HepG2 (cell line): Measurements from ENCODE around the gene SORL1-AS1.

ENCODE experiments used
- CC2D1A ChIP-seq: sonication (generic); formaldehyde crosslinking; IDR thresholded peaks from 2 replicates; pipeline ENCODE4 v1.8.1; 2023; ENCODE audit warnings: mild to moderate bottlenecking, missing genetic modification reagents
- CCDC6 ChIP-seq: sonication (generic); formaldehyde crosslinking; IDR thresholded peaks from 2 replicates; pipeline ENCODE4 v1.8.1; 2022; ENCODE audit warnings: mild to moderate bottlenecking, missing genetic modification reagents, moderate library complexity
- CEBPG ChIP-seq: IDR thresholded peaks from 2 replicates; pipeline ENCODE4 v1.6.1; 2016
- GATAD2A ChIP-seq: IDR thresholded peaks from 2 replicates; pipeline ENCODE4 v1.6.1; 2016
- HDAC1 ChIP-seq: sonication (generic); formaldehyde crosslinking; IDR thresholded peaks from 2 replicates; pipeline ENCODE4 v1.5.1; 2020; ENCODE audit warnings: mild to moderate bottlenecking, missing genetic modification reagents
- HMGA1 ChIP-seq: sonication (generic); formaldehyde crosslinking; conservative IDR thresholded peaks from 2 replicates; pipeline ENCODE4 v1.4.0; 2020; ENCODE audit warnings: missing genetic modification reagents
- MTA3 ChIP-seq: sonication (generic); formaldehyde crosslinking; IDR thresholded peaks from 2 replicates; pipeline ENCODE4 v1.4.0; 2020; ENCODE audit warnings: missing genetic modification reagents
- MZF1 ChIP-seq: sonication (generic); formaldehyde crosslinking; IDR thresholded peaks from 2 replicates; pipeline ENCODE4 v1.8.1; 2023; ENCODE audit warnings: mild to moderate bottlenecking, missing genetic modification reagents, borderline replicate concordance
- NFKBIZ ChIP-seq: IDR thresholded peaks from 2 replicates; pipeline ENCODE4 v1.6.1; 2018; ENCODE audit warnings: missing genetic modification reagents, missing compliant biosample characterization
- RFX5 ChIP-seq: IDR thresholded peaks from 2 replicates; pipeline ENCODE4 v1.6.1; 2011; ENCODE audit warnings: low read depth, low read length, improper control_type of control experiment
- ZNF253 ChIP-seq: sonication (generic); formaldehyde crosslinking; IDR thresholded peaks from 2 replicates; pipeline ENCODE4 v1.8.0; 2022; ENCODE audit warnings: mild to moderate bottlenecking, missing genetic modification reagents, borderline replicate concordance
- ZNF282 ChIP-seq: fragments of 450-650 bp; IDR thresholded peaks from 2 replicates; pipeline ENCODE4 v1.6.1; 2018; ENCODE audit not compliant: partially characterized antibody
- ZNF660 ChIP-seq: sonication (generic); formaldehyde crosslinking; IDR thresholded peaks from 2 replicates; pipeline ENCODE4 v1.5.1; 2020; ENCODE audit warnings: mild to moderate bottlenecking, low read depth, missing genetic modification reagents, borderline replicate concordance
- ZSCAN22 ChIP-seq: sonication (generic); formaldehyde crosslinking; IDR thresholded peaks from 2 replicates; pipeline ENCODE4 v1.4.0; 2020; ENCODE audit warnings: mild to moderate bottlenecking, missing genetic modification reagents
- TF ChIP-seq, protein P1 (sequence below), 2 experiments: sonication (generic) in 1 of 2; formaldehyde crosslinking in 1 of 2; IDR thresholded peaks; 2 replicates each; pipeline versions ENCODE4 v1.4.0 to v1.6.1; 2018 to 2020; ENCODE audit warnings: missing genetic modification reagents in 2 of 2, borderline replicate concordance in 1 of 2, low read depth in 1 of 2, mild to moderate bottlenecking in 1 of 2, missing biosample characterization in 1 of 2
- TF ChIP-seq, protein P2 (sequence below): sonication (generic); formaldehyde crosslinking; conservative IDR thresholded peaks from 2 replicates; pipeline ENCODE4 v1.5.0; 2020; ENCODE audit warnings: missing genetic modification reagents

Gene SORL1-AS1

DNA sequence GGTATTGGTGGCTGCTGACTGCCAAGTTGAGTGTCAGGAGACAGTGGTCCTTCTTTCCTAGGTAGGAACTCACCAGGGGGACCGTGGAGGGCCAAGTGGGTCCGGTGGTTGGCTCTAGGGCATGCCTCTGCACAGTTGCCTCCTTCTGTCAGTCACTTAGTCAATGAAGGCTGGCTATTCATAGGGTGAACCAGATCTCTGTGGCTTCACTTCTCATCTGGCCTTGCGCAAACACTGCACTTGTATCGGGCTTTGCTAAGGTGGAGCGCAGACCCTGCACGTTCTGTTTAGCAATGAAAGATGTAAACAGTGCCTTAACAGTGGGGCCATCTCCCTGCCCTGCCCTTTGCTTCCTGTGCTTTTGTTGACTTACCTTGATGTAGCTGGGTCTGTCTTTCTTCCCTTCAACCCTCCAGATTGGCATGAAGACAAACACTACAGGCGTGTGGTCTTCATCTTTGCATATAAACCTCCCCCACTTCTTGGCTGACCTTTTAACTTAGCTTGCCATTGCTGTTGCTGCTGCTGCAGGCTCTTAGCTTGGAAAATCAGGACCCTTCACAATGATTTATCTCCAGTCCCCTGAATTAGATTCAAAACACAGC lies 6.7 kb upstream of the SORL1-AS1 start (continued):
- TF ChIP-seq, protein P1, sequence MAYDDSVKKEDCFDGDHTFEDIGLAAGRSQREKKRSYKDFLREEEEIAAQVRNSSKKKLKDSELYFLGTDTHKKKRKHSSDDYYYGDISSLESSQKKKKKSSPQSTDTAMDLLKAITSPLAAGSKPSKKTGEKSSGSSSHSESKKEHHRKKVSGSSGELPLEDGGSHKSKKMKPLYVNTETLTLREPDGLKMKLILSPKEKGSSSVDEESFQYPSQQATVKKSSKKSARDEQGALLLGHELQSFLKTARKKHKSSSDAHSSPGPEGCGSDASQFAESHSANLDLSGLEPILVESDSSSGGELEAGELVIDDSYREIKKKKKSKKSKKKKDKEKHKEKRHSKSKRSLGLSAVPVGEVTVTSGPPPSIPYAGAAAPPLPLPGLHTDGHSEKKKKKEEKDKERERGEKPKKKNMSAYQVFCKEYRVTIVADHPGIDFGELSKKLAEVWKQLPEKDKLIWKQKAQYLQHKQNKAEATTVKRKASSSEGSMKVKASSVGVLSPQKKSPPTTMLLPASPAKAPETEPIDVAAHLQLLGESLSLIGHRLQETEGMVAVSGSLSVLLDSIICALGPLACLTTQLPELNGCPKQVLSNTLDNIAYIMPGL (CRISPR knock-in tag; IDR thresholded peaks at IDR 0.05; ENCODE audit: borderline replicate concordance in 1 of 2, low read depth in 1 of 2), result peak in 1 of 2 experiments; percentile 90; a peak in 2 of 4 replicates
- TF ChIP-seq NFKBIZ (CRISPR knock-in tag) (peak; percentile 98), ZNF253 (no peak), HDAC1 (CRISPR knock-in tag) (peak; percentile 98), CCDC6 (CRISPR knock-in tag) (no peak), GATAD2A (CRISPR knock-in tag) (peak; percentile 100), CEBPG (CRISPR knock-in tag) (peak; percentile 98), MTA3 (CRISPR knock-in tag) (no peak), MZF1 (CRISPR knock-in tag) (no peak), ZSCAN22 (CRISPR knock-in tag) (no peak; the same call in 1 of the 2 replicates), ZNF660 (CRISPR knock-in tag) (no peak), ZNF282 (no peak), RFX5 (no peak), HMGA1 (CRISPR knock-in tag) (no peak), CC2D1A (no peak)
- TF ChIP-seq, protein P2, sequence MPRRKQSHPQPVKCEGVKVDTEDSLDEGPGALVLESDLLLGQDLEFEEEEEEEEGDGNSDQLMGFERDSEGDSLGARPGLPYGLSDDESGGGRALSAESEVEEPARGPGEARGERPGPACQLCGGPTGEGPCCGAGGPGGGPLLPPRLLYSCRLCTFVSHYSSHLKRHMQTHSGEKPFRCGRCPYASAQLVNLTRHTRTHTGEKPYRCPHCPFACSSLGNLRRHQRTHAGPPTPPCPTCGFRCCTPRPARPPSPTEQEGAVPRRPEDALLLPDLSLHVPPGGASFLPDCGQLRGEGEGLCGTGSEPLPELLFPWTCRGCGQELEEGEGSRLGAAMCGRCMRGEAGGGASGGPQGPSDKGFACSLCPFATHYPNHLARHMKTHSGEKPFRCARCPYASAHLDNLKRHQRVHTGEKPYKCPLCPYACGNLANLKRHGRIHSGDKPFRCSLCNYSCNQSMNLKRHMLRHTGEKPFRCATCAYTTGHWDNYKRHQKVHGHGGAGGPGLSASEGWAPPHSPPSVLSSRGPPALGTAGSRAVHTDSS (CRISPR knock-in tag), result no peak
